ENCODE measurements around the gene RABGEF1.
"Not testable (repeated sequence)": the region's sequence is repeated elsewhere in the genome, so short reads cannot be mapped to it uniquely, and the experiment has no call there.

Gene RABGEF1

DNA sequence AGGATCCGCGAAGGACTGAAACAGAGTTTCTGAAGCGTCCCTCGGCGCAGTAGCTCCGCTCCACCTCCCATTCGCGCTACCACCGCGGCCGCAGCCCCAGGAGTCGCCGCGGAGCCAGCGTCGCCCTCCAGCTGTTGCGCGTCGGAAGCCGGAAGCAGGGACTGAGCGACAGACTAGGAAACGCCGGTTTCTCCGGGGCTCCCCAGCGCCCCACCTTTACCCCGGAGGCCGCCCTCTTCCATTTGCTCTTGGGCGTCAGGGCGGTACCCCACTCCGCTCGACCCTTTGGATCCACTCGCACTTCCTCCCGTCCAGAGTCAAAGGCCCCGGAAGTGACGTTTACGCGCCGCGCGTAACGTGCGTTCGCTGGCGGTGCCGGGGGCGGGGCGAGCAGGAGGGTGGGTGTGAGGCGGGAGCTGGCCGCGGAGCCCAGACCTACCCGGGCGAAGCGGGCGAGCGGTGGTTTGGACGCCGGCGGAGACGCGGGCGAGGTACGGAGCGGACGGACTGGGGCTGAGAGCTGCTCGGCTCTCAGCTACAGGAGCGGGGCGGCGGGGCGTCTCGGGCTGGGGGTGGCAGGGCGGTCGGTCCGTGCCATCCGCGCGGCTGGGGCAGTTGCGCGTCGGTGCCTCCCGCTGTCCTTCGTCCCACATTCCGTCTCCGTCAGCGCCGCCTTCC, at the start of gene RABGEF1:
RABGEF1 (plus strand) TSS at position 432 of the 678 bp plus-strand sequence. CDS start 31,167 bp downstream, outside the sequence.
- DNase-seq: peak; percentile 69

DNA sequence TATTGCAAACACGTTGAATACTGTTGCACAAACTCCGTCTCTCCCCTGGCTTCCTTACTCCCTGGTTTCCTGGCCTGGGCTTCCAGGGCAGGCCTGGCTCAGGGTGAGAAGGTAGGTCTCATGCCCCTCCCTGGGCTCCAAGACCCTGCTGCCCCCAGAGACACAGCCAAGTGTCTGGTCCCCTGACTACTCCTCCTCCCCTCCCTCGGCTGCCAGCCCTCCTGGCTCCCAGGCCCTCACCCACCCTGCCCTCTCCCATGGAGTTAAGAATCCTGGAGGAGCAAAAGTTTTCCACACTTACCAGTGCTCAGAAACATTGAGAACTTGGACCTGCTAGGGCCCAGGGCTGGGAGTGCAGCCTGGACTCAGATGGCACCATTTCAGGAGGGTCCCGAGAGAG, 47.2 kb upstream of the RABGEF1 start:
- DNase-seq: no peak

DNA sequence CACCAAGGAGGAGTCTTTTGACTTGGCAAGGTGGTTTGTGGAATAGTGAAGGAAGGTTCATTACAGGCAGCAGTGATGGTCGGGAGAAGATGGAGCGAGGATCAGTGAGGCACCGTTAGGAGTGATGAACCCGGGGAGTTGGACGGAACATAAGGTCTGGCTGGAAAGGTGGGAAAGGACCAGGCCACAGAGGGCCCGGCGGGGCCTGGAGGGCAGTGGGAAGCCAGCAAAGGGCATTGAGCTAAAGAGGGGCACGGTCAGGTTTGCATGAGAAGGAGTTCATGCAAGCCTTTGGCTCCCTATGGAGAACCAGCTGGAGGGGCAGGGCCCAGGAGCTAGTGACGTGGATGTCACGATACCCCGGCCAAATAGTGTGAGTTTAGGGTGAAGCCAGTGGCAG, 46.2 kb upstream of the RABGEF1 start:
- no peak for DNase-seq

DNA sequence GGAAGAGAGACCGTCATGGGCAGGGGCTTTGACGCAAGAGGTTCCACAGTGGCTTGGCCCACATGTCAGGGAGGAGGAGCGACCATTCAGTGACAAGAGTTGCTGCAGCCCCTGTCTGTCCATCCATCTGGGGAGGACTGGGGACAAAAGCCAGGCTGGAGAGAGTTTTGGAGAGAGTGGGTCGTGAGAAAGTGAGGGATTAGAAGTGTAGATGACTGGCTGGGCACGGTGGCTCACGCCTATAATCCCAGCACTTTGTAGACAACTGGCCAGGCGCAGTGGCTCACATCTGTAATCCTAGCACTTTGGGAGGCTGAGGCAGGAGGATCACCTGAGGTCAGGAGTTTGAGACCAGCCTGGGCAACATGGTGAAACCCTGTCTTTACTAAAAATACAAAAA, 45.1 kb upstream of the RABGEF1 start:
- not testable (repeated sequence) for DNase-seq

DNA sequence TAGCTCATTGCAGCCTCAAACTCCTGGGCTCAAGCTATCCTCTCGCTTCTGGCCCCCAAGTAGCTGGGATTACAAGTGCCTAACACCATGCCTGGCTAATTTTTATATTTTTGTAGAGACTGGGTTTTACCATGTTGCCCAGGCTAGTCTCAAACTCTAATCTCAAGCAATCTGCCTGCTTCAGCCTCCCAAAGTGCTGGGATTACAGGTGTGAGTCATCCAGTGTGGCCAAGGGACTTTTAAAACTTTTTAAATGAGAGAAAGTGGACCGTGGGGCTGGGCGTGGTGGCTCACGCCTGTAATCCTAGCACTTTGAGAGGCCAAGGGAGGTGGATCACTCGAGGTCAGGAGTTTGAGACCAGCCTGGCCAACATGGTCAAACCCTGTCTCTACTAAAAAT, 44.4 kb upstream of the RABGEF1 start:
- not testable (repeated sequence) for DNase-seq

DNA sequence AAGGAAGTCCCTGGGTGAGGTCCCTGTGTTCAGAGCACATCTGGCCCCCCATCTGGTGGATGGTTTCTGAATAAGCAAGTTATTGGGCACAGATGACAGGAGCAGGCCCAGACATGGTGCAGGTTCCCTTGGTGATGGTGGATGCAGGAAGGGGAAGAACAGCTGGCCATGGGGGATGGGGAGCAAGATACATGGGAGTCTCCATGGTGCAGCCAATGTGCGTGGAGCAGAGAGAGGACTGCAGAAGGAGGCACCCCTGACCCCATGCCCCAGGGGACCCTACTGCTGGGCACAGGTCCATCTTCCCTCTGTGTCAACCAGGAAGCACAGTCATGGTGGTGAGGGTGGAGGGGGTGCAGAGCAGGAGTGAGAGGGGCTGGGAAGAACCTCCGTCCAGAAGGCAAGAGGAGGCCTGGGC, 43.8 kb upstream of the RABGEF1 start:
- no peak for DNase-seq

DNA sequence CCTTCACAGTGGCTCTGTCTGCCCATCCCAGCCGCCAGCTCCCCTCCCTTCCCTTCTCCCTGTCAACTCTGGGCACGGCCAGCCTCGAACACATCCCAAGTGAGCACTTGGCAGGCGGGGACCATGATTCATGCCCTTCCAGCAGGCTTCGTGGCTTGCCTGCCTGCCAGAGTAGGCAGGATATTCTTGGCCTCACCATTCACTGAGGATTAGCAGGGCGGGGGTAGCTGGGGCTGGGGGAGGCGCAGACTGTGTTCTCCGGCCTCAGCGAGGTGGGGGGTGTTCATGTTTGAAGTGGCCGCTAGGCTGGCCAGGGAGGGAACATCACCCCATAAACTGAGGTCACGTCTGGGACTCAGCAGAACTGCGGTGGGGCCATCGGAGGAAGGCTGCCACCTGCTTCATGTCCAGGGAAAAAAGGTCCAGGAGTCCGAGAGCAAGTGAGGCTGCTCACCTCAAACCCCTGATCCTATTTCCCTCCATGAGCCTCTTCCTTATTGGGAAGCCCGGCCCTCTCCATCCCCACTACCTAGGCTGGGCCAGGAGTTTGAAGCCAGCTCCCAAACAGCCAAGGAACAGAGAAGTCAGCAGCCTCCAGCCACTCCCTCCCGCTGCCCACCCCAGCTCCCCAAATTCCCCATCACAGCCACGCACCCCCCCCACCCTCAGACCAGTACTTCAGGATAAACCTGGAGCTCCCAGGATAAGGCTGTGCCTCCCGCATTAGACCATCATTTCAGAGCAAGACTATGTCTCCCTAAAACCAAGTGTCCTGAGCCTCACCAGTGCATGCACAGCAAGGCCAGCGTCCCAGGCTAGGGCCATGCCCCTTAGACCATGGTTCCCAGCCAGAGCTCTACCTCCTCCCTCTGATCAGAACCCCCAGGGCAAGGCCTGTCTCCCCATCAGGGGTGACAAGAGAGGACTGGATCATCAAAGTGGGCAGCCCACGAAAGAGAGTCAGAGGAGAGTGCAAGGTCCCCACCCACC, 42.8 kb upstream of the RABGEF1 start:
- no peak for DNase-seq

DNA sequence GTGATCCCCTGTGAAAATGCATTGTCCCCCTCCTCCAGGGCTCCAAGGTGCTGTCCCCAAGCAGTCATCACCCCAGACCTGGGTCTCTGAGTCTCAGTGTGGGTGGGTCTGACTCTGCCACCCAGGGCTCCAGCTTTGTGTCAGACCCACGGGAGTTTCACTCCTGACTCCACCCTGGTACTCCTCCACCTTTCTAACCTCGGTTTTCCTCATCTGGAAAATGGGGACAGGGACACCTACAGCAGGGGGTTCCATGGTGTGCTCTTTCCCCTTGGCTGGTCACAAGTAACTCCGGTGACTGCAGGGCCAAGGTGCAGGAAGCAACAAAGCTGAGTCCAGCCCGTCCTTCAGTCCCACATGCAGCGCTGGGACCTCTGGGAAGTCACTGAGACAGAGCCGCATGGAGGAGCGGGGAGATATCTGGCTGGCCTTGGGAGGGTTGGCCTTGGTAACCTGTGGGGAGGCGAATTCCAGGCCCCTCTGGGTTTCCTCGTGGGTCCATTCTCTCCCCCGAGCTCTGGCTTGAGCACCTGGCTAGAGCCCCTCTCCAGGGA, 41.8 kb upstream of the RABGEF1 start:
- no peak for DNase-seq

DNA sequence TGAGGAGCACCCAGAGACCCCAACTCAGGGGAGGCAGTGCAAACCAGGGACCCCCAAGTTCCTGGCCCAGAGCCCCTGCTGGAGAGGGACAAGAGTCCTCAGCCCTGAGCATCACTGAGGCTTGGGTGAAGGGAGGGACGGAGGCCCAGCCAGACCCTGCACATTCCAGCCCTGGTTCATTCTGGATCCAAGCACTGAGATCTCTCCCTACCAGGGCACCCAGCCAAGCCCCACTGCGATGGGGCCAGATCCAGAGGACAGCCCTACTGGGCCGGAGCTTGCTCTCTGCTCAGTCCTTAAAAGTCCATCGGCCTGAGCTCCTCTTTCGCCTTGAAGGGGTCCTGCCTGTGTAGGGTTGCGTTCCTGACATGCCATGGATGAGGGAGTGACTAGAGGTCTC, 40.5 kb upstream of the RABGEF1 start:
- no peak for DNase-seq

DNA sequence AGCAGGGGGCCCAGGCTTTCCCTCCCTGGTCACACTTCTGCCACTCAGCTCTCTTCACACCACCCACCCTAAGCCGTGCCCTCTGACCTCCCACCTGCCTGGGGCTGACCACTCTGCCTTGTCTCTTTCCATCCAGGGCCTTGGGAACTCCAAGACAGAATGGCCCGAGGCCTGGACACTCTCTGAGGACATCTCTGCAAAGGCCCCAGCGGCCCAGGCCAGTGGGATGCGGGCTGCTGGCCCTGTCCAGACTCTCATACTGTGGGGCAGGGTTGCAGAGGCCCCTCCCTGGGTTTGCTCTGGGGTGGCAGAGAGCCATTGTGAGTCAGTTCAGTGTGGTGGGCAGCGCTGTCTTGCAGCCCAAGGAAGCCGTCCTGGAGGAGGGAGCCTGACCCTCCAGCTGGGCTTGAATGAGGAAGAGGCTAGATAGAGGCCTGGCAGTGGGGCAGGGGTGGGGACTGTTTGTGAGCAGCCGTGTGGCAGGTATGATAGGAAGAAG, 39.9 kb upstream of the RABGEF1 start:
- DNase-seq: no peak

DNA sequence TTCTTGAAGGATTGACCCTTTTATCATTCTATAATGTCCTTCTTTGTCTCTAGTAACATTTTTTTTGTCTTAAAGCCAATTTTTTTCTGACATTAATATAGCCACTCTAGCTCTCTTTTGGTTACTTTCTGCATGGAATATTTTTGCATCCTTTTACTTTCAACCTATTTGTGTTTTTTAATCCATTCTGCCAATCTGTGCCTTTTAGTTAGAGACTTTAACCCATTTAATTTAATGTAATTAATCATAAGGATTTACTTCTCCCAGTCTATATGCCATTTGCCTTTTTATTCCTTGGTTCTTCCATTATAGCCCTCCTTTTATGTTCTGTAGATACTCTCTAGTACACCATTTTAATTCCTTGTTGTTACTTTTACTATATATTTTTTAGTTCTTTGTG, 32.7 kb upstream of the RABGEF1 start:
- DNase-seq: no peak

DNA sequence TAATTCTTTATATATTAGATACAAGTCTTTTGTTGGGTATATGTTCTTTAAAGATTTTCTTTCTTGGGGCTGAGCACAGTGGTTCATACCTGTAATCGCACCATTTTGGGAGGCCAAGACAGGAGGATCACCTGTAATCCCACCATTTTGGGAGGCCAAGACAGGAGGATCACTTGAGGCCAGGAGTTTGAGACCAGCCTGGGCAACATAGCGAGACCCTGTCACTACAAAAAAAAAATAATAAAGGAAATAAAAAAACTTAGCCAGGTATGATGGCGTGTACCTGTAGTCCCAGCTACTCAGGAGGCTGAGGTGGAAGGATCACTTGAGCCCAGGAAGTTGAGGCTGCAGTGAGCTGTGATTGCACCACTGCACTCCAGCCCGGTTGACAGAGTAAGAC, 29.8 kb upstream of the RABGEF1 start:
- not testable (repeated sequence) for DNase-seq

DNA sequence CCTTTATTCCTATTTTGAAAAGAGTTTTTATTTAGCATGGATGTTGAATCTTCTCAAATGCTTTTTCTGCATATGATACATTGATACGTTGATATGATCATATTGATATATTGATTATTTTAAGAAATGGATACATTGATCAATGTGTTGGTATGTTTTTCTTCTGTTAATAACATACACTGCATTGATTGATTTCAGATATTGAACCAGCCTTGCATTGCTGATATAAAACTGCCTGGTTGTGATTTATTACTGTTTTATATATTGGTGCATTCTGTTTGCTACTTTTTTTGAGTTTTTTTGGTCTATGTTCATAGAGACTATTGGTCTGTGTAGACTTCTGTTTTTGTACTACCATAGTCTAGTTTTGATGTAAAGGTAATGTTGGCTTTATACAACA, 26.8 kb upstream of the RABGEF1 start:
- DNase-seq: no peak

DNA sequence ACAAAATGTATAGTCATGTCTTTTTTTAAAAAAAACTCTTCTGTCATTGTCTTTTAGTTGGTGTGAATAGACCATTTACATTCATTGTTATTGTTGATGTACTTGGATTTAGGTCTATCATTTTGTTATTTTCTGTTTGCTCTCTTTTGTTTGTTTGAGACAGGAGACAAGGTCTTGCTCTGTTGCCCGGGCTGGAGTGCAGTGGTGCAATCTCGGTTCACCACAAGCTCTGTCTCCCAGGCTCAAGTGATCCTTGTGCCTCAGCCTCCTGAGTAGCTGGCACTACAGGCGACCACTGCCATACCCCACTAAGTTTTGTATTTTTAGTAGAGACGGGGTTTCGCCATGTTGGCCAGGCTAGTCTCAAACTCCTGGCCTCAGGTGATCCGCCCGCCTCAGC, 23.9 kb upstream of the RABGEF1 start:
- DNase-seq: not testable (repeated sequence)

DNA sequence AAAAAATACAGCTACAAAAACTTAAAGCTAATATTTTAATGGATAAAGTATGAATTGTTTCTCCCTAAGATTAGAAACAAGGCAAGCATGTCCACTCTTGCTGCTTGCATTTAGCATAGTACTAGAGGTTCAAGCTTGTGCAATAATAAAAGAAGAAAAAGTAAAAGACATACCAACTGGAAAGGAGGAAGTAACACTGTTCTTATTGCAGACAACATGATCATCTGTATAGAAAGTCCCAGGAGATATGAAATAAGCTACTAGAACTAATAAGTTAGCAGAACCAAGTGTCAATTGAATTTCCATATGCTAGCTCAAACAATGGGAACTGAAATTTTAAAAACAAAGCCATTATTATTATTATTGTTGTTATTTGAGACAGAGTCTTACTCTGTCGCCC, 20.0 kb upstream of the RABGEF1 start:
- DNase-seq: no peak

DNA sequence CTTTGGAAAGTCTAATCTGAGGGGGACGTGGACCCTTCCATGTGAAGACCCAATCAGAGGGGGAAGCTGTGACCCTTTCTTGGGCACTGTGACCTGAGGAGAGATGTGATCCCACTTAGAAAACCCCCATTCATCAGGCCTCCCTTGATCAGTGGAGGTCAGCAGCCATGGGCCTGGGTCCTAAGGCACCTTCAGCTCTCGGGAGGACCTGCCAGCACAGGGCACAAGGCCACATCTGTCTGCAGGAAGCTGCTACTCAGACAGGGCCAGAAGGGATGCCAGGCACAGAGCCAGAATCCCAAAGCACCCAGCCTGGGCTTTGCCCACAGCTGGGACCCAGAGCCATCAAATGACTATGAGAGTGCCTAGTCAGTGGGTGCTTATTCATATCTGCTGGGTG, 14.7 kb upstream of the RABGEF1 start:
- DNase-seq: no peak

DNA sequence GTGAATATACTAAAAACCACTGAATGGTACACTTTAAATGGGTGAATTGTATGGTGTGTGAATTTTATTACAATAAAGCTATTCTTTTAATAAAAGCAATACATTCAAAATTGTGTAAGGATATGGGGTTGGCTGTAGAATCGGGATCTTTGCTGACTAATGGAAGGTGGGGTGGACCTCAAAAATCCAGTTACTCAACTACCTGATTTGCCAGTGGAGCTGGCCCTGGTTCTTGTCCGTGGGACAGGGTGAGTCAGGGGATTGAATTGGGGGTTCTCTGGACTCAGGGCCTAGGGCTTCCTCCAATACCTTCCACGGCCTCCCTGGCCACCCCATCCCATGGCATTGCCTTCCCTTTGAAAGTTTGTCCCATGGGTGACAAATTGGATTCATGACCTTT, 13.5 kb upstream of the RABGEF1 start:
- no peak for DNase-seq

DNA sequence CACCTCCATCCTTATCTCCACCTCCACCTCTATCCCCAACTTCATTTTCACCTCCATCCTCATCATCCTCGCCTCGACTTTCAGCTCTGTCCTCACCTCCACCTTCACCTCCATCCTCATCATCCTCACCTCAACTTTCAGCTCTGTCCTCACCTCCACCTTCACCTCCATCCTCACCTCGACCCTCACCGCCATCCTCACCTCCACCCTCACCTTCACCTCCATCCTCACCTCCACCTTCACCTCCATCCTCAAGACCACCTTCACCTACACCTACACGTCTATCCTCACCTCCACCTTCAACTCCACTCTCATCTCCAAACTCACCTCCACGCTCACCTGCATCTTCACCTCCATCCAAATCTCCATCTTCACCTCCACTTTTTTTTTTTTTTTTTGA, 12.0 kb upstream of the RABGEF1 start:
- DNase-seq: no peak

DNA sequence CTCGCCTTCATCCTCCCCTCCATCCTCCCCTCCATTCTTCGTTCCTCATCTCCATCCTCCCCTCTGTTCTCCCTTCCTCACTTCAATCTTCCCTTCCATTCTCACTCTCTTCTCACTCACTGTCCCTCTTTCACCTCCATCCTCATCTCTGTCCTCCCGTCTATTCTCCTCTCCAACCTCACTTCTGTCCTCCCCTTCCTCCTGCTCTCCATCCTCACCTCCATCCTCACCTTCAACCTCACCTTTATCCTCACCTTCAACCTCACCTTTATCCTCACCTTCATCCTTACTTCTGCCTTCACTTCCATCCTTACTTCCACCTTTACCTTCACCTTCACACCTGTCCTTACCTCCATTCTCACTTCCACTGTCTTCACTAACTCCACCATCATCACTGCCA, 11.3 kb upstream of the RABGEF1 start:
- DNase-seq: no peak

DNA sequence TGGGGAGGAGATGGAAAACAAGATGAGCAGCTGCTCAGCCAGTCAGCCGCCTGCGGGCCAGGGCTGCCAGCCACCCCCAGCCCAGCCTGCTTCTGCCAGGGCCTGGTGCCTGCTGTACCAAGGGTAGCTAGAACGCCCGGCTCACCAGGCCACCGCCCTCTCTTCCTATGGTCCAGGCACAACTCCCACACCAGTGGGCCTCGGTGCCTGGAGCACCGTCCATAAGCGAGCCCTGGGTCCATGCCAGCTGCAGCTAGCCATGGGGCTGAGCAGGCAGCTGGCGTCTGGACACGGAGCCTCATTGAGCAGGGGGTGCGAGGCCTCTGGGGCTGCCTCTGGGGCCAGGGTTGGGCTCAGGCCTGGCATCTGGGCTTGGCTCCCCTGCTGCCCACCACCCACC, 8.5 kb upstream of the RABGEF1 start:
- DNase-seq: no peak

DNA sequence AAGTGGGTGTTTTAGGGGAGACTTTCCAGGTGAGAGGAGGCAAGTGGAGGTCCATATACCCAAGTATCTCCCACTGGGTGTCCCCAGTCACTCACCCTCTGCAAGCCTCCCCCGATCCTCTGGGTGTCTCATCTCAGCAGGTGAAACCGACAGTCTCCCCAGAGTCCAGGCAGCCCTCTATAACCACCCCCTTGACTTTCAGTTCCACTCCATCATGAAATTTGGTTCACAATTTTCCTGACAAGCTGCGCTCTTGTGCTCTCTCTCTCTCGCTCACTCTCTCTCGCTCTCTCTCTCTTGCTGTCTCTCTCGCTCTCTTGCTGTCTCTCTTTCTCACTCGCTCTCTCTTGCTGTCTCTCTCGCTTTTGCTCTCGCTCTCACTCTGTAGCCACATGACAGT, 8.1 kb upstream of the RABGEF1 start:
- no peak for DNase-seq

DNA sequence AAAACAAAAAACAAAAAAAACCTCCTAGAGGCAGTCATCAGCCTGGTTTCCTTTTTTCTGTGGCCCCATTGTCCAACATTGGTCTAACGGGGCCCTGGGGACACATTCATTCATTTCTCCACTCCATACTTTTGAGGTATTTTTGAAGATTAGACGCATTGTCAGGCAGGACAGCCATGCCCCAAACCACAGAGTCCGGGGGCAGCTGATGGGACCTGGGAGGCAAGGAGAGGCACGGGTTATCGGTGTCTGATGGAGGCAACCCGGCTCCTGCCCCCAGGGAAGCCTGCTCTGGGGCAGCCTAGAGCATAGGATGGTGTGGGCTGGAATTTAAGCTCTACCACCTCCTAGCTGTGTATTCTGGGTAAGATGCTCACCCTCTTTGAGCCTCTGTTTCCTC, 6.5 kb upstream of the RABGEF1 start:
- no peak for DNase-seq

DNA sequence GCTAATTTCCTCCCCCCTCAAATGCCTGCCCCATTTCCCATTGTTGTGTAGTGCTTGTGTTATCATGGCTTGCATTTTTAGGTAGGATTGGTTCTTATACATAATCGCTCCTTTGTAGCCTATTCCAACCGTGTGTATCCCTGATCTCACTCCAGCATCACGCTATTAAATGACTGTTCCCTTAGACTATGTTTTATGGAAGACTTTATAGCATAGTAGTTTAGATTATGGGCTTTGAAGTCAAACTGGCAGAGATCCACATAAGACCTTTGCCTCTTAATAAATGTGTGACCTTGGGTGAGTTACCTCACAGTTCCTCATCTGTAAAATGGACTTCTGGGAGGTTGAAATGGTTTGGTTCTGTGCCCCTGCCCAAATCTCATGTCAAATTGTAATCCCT, 5.4 kb upstream of the RABGEF1 start:
- no peak for DNase-seq

DNA sequence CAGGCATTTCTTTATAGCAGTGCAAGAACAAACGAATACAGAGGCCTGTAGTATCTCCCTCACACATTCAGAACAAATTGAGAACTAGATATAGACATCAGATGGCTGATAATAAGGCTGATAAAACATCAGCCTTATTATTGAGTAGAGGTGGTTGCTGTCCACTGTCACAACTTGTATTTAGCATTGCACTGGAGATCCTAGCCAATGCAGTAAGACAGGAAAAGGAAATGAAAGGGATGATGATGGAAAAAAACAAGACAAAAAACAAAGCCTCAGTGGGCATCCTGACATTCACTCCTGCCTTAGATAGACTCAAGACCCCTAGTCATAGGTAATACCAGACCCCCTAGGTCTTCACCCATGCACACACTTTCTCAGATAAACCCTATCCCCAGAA, 4.7 kb upstream of the RABGEF1 start:
- DNase-seq: no peak
